Fibroblast of lung (primary cell): ENCODE measurements around the gene CASKIN1. TPM values are rescaled to one million over a fixed set of nuclear protein-coding genes. Genes with fewer than 3 reads are reported as not detected.

Experiments used
- DNase-seq, 2 donors: peaks; one replicate each; pipeline versions ENCODE4 v3.0.0 to v3.0.0-alpha.2; 2010; ENCODE audit warnings: low read depth in 2 of 2
- H2AFZ ChIP-seq: 2 replicates; pipeline ENCODE4 v1.5.1; 2012; ENCODE audit warnings: low read length, control low read depth, inconsistent platforms
- H3K27ac ChIP-seq: 2 replicates; pipeline ENCODE4 v1.5.1; 2011; ENCODE audit warnings: low read length, control low read depth; ENCODE audit not compliant: insufficient read depth
- H3K27me3 ChIP-seq: 2 replicates; pipeline ENCODE4 v1.5.1; 2011; ENCODE audit warnings: mild to moderate bottlenecking, low read length; ENCODE audit not compliant: control insufficient read depth, insufficient read depth
- H3K36me3 ChIP-seq: 2 replicates; pipeline ENCODE4 v1.5.1; 2011; ENCODE audit warnings: low read length; ENCODE audit not compliant: control insufficient read depth, insufficient read depth
- H3K4me1 ChIP-seq: 2 replicates; pipeline ENCODE4 v1.5.1; 2011; ENCODE audit warnings: low read length; ENCODE audit not compliant: control insufficient read depth, insufficient read depth; ENCODE audit errors: extremely low read depth
- H3K4me2 ChIP-seq: 2 replicates; pipeline ENCODE4 v1.5.1; 2011; ENCODE audit warnings: low read length, control low read depth; ENCODE audit not compliant: insufficient read depth; ENCODE audit errors: extremely low read depth
- H3K4me3 ChIP-seq, 4 experiments: fragments of 200-600 bp in 1 of 4; sonication (generic) in 1 of 4; replicated peaks in 1 of 4; 2 replicates each; pipeline ENCODE4 v1.5.1; 2011 to 2016; ENCODE audit warnings: low read length in 4 of 4, low read depth in 3 of 4, mild to moderate bottlenecking in 3 of 4, control low read depth in 2 of 4, inconsistent platforms in 1 of 4, mixed read lengths in 1 of 4; ENCODE audit not compliant: insufficient read depth in 1 of 4; ENCODE audit errors: control extremely low read depth in 1 of 4
- H3K79me2 ChIP-seq: 2 replicates; pipeline ENCODE4 v1.5.1; 2012; ENCODE audit warnings: mild to moderate bottlenecking, low read length, inconsistent platforms; ENCODE audit not compliant: control insufficient read depth, insufficient read depth
- H3K9ac ChIP-seq: 2 replicates; pipeline ENCODE4 v1.5.1; 2011; ENCODE audit warnings: mild to moderate bottlenecking, low read length, control low read depth; ENCODE audit not compliant: insufficient read depth
- H3K9me3 ChIP-seq: 2 replicates; pipeline ENCODE4 v1.5.1; 2012; ENCODE audit warnings: low read depth, low read length; ENCODE audit not compliant: control insufficient read depth, insufficient read depth
- H4K20me1 ChIP-seq: 2 replicates; pipeline ENCODE4 v1.5.1; 2011; ENCODE audit warnings: low read length; ENCODE audit not compliant: control insufficient read depth, insufficient read depth; ENCODE audit errors: extremely low read depth
- EZH2 ChIP-seq: IDR thresholded peaks from 2 replicates; pipeline ENCODE4 v1.5.1; 2012; ENCODE audit warnings: low read length, control low read depth, mild to moderate bottlenecking; ENCODE audit errors: missing control alignments
- polyA plus RNA-seq, 2 donors: library from polyadenylated mRNA; depleted of rRNA in 1 of 2; stranded (reverse) in 1 of 2; unstranded in 1 of 2; fragments of >200 nt; gene quantifications; 2 replicates each; pipeline ENCODE4 v1.2.1, GENCODE V29; 2011 to 2012; ENCODE audit warnings: missing spikeins in 1 of 2
- total RNA-seq: library from RNA; depleted of rRNA; stranded (reverse); fragments of >200 nt; gene quantifications from 2 replicates; pipeline ENCODE4 v1.2.1, GENCODE V29; 2014
- TF ChIP-seq, protein P1 (sequence below), 2 donors: IDR thresholded peaks in 1 of 2; conservative IDR thresholded peaks in 1 of 2; 1 replicate in 1 of 2; 2 replicates in 1 of 2; pipeline ENCODE4 v1.5.1; 2011 to 2012; ENCODE audit warnings: low read length in 2 of 2, control low read depth in 1 of 2, inconsistent platforms in 1 of 2, low read depth in 1 of 2, mild to moderate bottlenecking in 1 of 2

The CASKIN1 gene
- total and polyA plus RNA-seq, 2 donors (not counting 1 experiment from before 2014, with no cell fraction given): 0.01 to 0.17 TPM

- Histone ChIP-seq H3K9ac (peak within 1 kb of the TSS; percentile 90), H3K4me1 (peaks cover 54% of the 10 kb centered on the region), H3K9me3 (no peaks in the 10 kb centered on the region), H3K27me3 (no peaks in the 10 kb centered on the region), H2AFZ (no peak within 1 kb of the TSS), H4K20me1 (peaks cover 11% of the 10 kb centered on the region), H3K4me2 (peak within 1 kb of the TSS; percentile 100), H3K4me3 (peak within 1 kb of the TSS; percentile 95 to 100 (median 100)), H3K79me2 (peaks cover 88% of the 10 kb centered on the region), H3K27ac (peak within 1 kb of the TSS; percentile 95), H3K36me3 (peaks cover 25% of the 10 kb centered on the region)
- DNase-seq: peak; percentile 100
- TF ChIP-seq EZH2: no peak
- TF ChIP-seq, protein P1, sequence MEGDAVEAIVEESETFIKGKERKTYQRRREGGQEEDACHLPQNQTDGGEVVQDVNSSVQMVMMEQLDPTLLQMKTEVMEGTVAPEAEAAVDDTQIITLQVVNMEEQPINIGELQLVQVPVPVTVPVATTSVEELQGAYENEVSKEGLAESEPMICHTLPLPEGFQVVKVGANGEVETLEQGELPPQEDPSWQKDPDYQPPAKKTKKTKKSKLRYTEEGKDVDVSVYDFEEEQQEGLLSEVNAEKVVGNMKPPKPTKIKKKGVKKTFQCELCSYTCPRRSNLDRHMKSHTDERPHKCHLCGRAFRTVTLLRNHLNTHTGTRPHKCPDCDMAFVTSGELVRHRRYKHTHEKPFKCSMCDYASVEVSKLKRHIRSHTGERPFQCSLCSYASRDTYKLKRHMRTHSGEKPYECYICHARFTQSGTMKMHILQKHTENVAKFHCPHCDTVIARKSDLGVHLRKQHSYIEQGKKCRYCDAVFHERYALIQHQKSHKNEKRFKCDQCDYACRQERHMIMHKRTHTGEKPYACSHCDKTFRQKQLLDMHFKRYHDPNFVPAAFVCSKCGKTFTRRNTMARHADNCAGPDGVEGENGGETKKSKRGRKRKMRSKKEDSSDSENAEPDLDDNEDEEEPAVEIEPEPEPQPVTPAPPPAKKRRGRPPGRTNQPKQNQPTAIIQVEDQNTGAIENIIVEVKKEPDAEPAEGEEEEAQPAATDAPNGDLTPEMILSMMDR (conservative IDR thresholded peaks at IDR 0.05 in 1 of 2, IDR thresholded peaks at IDR 0.05 in 1 of 2; ENCODE audit: low read depth in 1 of 2, low read length in 2 of 2): no peak
These were observed 41.1 kb downstream of the CASKIN1 start, which contains the start of gene TRAF7 for GRCh38 chr16:2155091-2155950. TRAF7 (plus strand) TSS chr16:2155782; CDS start chr16:2163921, 8,139 bp downstream.

DNA sequence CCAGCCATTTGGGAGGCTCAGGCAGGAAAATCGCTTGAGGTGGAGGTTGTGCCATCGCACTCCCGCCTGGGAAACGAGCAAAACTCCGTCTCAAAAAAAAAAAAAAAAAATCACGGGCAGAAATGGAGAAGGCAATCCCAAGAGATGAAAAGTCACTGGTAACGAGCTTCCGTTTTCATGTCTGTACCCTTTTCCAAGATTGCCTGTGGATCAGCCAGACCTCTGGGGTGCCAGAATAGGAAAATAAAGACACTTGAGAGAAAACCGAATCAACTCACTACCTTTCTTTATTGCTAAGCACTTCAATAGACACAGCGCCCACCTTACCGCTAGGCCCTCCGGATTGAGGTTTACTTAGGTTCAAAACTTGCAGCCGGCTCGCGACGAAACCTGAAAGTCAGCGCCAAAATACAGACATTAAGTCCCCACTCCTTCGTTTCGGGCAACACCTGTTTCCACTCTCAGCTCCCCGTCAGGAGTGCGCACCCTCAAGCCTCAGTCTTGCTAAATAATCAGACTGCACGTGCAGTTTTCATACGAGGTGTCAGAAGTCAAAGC is 41.8 kb downstream of the CASKIN1 start:
- Histone ChIP-seq H3K4me2 (peak overlapping the region; percentile 87), H3K79me2 (peaks cover 84% of the 10 kb centered on the region), H3K9ac (peak overlapping the region; percentile 90), H3K36me3 (peaks cover 25% of the 10 kb centered on the region), H3K4me1 (peaks cover 56% of the 10 kb centered on the region), H2AFZ (no peak overlapping the region), H4K20me1 (peaks cover 11% of the 10 kb centered on the region), H3K4me3 (peak overlapping the region; percentile 91 to 100 (median 100)), H3K9me3 (no peaks in the 10 kb centered on the region), H3K27me3 (no peaks in the 10 kb centered on the region), H3K27ac (peak overlapping the region; percentile 87)
- TF ChIP-seq, protein P1 (conservative IDR thresholded peaks at IDR 0.05 in 1 of 2, IDR thresholded peaks at IDR 0.05 in 1 of 2; ENCODE audit: low read depth in 1 of 2, low read length in 2 of 2): no peak
- no peak for TF ChIP-seq EZH2
- DNase-seq: peak in 1 of 2 donors; percentile 31
